SK-N-SH (cell line): ENCODE results near the gene NR2F6.
A peak's percentile ranks its signal among the peaks of the same experiment; 100 is the strongest.

Source experiments
- POLR2AphosphoS5 ChIP-seq: IDR thresholded peaks from 2 replicates; pipeline ENCODE4 v1.6.1; 2012; ENCODE audit warnings: low read depth, low read length
- TF ChIP-seq, protein P1 (sequence below): fragments of 200-600 bp; sonication (generic); IDR thresholded peaks from 2 replicates; pipeline ENCODE4 v1.6.1; 2017; ENCODE audit warnings: antibody characterized with exemption, mild to moderate bottlenecking, moderate library complexity

DNA sequence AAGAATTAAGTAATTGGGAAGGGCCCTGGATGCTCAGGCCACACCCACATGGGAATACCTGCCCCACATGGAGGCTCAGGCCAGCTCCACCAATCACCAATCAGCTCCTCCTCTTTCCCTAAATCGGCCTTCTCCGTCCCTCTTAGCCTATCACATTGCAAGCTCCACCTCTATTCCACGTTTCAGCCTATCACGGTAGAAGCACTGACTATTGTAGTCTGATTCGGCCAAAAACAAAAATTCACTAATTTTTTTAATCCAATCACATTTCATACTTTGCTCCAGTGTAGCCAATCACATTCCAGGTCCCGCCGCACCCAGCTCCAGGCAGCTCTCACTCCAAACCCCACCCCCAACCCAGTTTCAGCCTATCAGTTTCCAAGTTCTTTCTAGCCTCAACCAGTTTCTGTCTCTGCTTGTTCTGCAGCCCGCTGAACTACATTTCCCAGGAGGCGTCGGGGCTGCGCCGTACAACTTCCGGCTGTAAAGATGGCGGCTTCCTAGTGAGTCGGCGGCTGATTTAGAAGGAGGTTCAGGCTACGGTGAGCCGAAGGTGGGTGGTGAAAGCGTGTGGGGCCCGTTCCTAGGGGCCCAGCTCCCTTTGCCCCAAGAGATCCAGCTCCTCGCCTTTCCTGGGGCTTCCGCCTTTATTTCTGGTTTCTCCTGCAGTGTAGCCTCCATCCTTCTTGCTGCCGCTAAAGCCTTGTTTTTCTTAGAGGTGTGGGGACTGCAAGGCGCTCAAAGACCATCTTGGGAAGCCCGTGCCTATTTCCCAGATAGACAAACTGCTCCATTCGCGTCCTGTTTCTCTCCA, 21.5 kb upstream of the NR2F6 start, which contains the start of gene BABAM1:
- peak; percentile 80 for TF ChIP-seq POLR2AphosphoS5
- TF ChIP-seq, protein P1, sequence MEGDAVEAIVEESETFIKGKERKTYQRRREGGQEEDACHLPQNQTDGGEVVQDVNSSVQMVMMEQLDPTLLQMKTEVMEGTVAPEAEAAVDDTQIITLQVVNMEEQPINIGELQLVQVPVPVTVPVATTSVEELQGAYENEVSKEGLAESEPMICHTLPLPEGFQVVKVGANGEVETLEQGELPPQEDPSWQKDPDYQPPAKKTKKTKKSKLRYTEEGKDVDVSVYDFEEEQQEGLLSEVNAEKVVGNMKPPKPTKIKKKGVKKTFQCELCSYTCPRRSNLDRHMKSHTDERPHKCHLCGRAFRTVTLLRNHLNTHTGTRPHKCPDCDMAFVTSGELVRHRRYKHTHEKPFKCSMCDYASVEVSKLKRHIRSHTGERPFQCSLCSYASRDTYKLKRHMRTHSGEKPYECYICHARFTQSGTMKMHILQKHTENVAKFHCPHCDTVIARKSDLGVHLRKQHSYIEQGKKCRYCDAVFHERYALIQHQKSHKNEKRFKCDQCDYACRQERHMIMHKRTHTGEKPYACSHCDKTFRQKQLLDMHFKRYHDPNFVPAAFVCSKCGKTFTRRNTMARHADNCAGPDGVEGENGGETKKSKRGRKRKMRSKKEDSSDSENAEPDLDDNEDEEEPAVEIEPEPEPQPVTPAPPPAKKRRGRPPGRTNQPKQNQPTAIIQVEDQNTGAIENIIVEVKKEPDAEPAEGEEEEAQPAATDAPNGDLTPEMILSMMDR: no peak
